Large intestine (tissue), 3 donors: Measurements from ENCODE around the gene YIPF3. TPM values are rescaled to one million over a fixed set of nuclear protein-coding genes. Genes with fewer than 3 reads are reported as not detected.
"Not testable (repeated sequence)": the region's sequence is repeated elsewhere in the genome, so short reads cannot be mapped to it uniquely, and the experiment has no call there.

Experiments used
- DNase-seq, 2 donors: peaks; one replicate each; pipeline versions ENCODE4 v3.0.0 to v3.0.0-alpha.2; 2013
- H3K27ac ChIP-seq: one replicate; pipeline ENCODE4 v1.5.1; 2013; ENCODE audit warnings: low read length
- H3K27me3 ChIP-seq: 2 replicates; pipeline ENCODE4 v1.6.1; 2013; ENCODE audit warnings: low read length; ENCODE audit not compliant: control insufficient read depth, insufficient read depth
- H3K36me3 ChIP-seq: 2 replicates; pipeline ENCODE4 v1.6.1; 2013; ENCODE audit warnings: low read length; ENCODE audit not compliant: control insufficient read depth, insufficient read depth
- H3K4me1 ChIP-seq: one replicate; pipeline ENCODE4 v1.6.1; 2013; ENCODE audit warnings: low read length; ENCODE audit not compliant: control insufficient read depth, insufficient read depth
- H3K4me3 ChIP-seq: one replicate; pipeline ENCODE4 v1.5.1; 2013; ENCODE audit warnings: low read length
- H3K9me3 ChIP-seq: one replicate; pipeline ENCODE4 v1.6.1; 2013; ENCODE audit warnings: mild to moderate bottlenecking, low read depth, low read length, moderate library complexity; ENCODE audit not compliant: control insufficient read depth
- WGBS: methylation state at CpG from one replicate; pipeline ENCODE4 v1.1.5; 2013; ENCODE audit warnings: low lambda C conversion rate; ENCODE audit not compliant: insufficient coverage; 5-methylcytosine and 5-hydroxymethylcytosine counted together
- polyA plus RNA-seq: library from polyadenylated mRNA; unstranded; fragments of 120-200 nt; gene quantifications from one replicate; pipeline ENCODE4 v1.2.1, GENCODE V29; 2013

Gene YIPF3
- polyA plus RNA-seq, 1 donor: 108 TPM

GRCh38 chr6:43467265-43467664 lies 49.5 kb downstream of the YIPF3 start:
- WGBS: no CpG with 5 or more reads among the region's 5 CpGs

GRCh38 chr6:43465948-43466347 lies 50.8 kb downstream of the YIPF3 start:
- Histone ChIP-seq H3K36me3 (no peaks in the 10 kb centered on the region), H3K4me3 (no peak overlapping the region), H3K9me3 (no peaks in the 10 kb centered on the region), H3K27ac (no peak overlapping the region), H3K4me1 (no peaks in the 10 kb centered on the region), H3K27me3 (peaks cover 15% of the 10 kb centered on the region)
- no CpG with 5 or more reads among the region's 2 CpGs for WGBS
- DNase-seq: no peak

More at GRCh38 chr6:43467265-43467664, 49.5 kb downstream of the YIPF3 start:
- not testable (repeated sequence) for H3K4me1 ChIP-seq, H3K27ac ChIP-seq, H3K9me3 ChIP-seq, H3K4me3 ChIP-seq, H3K36me3 ChIP-seq, DNase-seq
- peaks cover 11% of the 10 kb centered on the region for H3K27me3 ChIP-seq

GRCh38 chr6:43464337-43464736 lies 52.4 kb downstream of the YIPF3 start:
- H3K27me3 ChIP-seq: peaks cover 15% of the 10 kb centered on the region
- no peaks in the 10 kb centered on the region for H3K9me3 ChIP-seq
- WGBS: no CpG with 5 or more reads among the region's 8 CpGs

GRCh38 chr6:43461936-43462335 lies 54.8 kb downstream of the YIPF3 start:
- H3K36me3 ChIP-seq: no peaks in the 10 kb centered on the region
- no peak overlapping the region for H3K27ac ChIP-seq
- H3K4me1 ChIP-seq: no peaks in the 10 kb centered on the region
- H3K27me3 ChIP-seq: peaks cover 18% of the 10 kb centered on the region
- H3K9me3 ChIP-seq: no peaks in the 10 kb centered on the region
- DNase-seq: no peak
- 14% methylated on average over 1 of the region's 5 CpGs for WGBS
- H3K4me3 ChIP-seq: no peak overlapping the region

More at GRCh38 chr6:43464337-43464736, 52.4 kb downstream of the YIPF3 start:
- Histone ChIP-seq H3K4me1 (no peaks in the 10 kb centered on the region), H3K27ac (no peak overlapping the region), H3K36me3 (no peaks in the 10 kb centered on the region), H3K4me3 (no peak overlapping the region)
- no peak for DNase-seq

Other genes starting within 250 kb of the YIPF3 start
- gene SLC22A7, start 218.7 kb downstream of the YIPF3 start, polyA plus RNA-seq: 1.2 TPM
- 8.4 TPM for gene CRIP3, start 208.1 kb downstream of the YIPF3 start, polyA plus RNA-seq
- 21.2 TPM for gene ZNF318, start 147.3 kb downstream of the YIPF3 start, polyA plus RNA-seq
- gene ABCC10, start 89.4 kb downstream of the YIPF3 start, polyA plus RNA-seq: 32.7 TPM
- 2.3 TPM for gene DLK2, start 61.4 kb downstream of the YIPF3 start, polyA plus RNA-seq
- 43.1 TPM for gene TJAP1, start 39.4 kb downstream of the YIPF3 start, polyA plus RNA-seq
- gene LRRC73, start 6.6 kb downstream of the YIPF3 start, polyA plus RNA-seq: 0.49 TPM
- gene POLR1C, start 163 bp upstream of the YIPF3 start, polyA plus RNA-seq: 38.7 TPM
- 31.6 TPM for gene XPO5, start 59.1 kb upstream of the YIPF3 start, polyA plus RNA-seq
- 9.2 TPM for gene POLH, start 59.3 kb upstream of the YIPF3 start, polyA plus RNA-seq
- gene GTPBP2, start 112.3 kb upstream of the YIPF3 start, polyA plus RNA-seq: 51.2 TPM
- 29.5 TPM for gene MAD2L1BP, start 118.9 kb upstream of the YIPF3 start, polyA plus RNA-seq
- gene RSPH9, start 128.1 kb upstream of the YIPF3 start, polyA plus RNA-seq: 1.1 TPM
- 46.5 TPM for gene MRPS18A, start 170.9 kb upstream of the YIPF3 start, polyA plus RNA-seq